Activated T-helper 1 cell treated with anti-CD3 and anti-CD28 coated beads, Interleukin-2, amount 50 U/mL, for 16 hours (primary cell): Measurements from ENCODE around the gene RCOR3.
A peak's percentile ranks its signal among the peaks of the same experiment; 100 is the strongest.
"Not testable (repeated sequence)": the region's sequence is repeated elsewhere in the genome, so short reads cannot be mapped to it uniquely, and the experiment has no call there.

Experiments
- DNase-seq, 2 donors: peaks; one replicate each; pipeline ENCODE4 v3.0.0-alpha.2; 2020; ENCODE audit warnings: low read depth in 1 of 2, low spot score in 1 of 2

Gene RCOR3

GRCh38 chr1:211260141-211261107 lies 1.3 kb downstream of the RCOR3 start:
- DNase-seq = peak; percentile 35 to 46

- no peak for DNase-seq
Observed at GRCh38 chr1:211261229-211261628, 2.1 kb downstream of the RCOR3 start.

GRCh38 chr1:211263022-211263421 lies 3.9 kb downstream of the RCOR3 start:
- not testable (repeated sequence) for DNase-seq

- no peak for DNase-seq
Observed at GRCh38 chr1:211267204-211267857, 8.2 kb downstream of the RCOR3 start.

GRCh38 chr1:211279340-211279739 lies 20.2 kb downstream of the RCOR3 start:
- no peak for DNase-seq

DNA sequence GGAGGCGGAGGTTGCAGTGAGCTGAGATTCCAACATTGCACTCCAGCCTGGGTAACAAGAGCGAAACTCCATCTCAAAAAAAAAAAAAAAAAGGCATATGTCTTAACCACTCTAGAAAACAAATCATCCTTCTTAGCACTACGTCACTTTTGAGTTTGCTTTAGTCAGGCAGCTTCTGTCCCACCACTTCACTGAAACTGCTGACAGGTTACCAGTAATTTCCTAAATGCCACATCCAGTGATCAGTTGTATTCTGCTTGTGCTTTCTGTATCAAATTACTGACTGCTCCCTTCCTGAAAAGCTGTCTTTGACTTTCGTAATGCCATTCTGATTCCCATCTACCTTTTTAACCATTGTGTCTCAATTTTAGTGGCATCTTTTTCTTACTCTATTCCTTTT lies 21.7 kb downstream of the RCOR3 start:
- DNase-seq = no peak

GRCh38 chr1:211281320-211282022 lies 22.3 kb downstream of the RCOR3 start:
- no peak for DNase-seq

DNA sequence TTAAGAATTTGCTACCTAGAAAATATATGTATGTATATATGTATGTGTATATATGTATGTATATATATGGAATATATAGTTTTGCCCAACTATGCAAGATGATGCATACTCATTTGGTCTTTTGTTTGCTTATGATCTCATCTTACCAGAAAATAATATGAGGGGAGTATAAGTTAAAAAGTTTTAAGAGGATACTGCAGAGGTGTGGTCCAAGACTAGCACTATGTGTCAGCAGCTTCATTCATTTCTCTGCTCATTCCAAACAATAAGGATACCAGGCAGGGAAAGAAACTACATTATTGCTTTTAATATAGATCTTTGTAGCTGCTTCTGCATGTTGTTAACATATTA lies 22.8 kb downstream of the RCOR3 start:
- no peak for DNase-seq

- no peak for DNase-seq
Observed at GRCh38 chr1:211285196-211285595, 26.0 kb downstream of the RCOR3 start.

DNA sequence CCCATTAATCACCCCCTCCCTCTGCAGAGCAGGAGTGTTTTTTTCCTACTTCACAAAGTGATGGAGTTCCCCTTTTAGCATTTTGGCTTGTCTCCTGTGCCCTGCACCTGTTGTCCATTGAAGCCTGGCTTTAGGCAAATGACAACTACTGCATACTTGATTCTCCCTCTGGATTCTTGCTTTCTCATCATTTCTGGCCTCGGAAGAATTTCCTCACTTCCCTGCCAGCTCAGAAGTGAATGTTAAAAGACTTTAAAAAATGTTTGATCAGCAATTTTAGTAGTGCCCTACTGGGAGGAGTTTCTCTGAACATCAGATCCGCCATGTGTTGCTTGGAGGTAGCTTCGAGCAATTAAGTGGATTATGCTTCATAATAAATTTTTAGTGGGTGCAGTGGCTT lies 28.1 kb downstream of the RCOR3 start:
- DNase-seq = no peak

DNA sequence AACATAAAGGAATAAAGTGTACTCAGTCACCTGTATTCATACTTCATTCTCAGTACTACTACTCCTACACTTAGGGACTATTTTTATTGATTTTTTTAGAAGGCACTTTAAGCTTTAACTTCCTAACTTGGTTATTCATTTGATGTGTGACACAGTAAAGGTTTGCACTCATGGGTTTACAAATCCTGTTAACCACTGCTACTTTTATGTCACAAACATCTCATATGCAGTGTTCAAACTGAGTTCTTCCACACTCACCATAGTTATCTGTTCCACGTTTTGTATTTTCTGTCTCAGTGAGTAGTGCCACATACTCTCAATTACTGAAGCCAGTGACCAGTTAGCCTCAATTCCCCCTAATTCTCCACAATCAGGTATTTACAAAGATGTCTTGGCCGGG lies 33.2 kb downstream of the RCOR3 start:
- DNase-seq = no peak

DNA sequence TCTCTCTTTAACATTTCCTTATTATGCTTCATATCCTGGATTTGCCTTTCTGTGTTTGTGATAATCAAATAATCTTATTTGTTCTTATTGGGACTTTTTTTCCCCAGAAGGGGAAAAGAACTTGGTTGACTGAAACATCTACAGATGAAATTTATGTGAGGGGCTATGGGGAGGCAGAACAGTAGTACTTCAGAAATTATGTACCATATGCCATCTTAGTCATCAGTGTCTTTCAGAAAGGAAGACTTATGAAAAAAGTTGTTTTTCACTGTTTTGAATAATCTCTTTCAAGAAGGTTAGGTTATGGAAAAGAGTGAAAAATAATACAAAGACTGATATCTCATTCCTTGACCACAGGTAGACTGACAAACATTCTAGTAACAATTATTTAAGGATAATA lies 37.2 kb downstream of the RCOR3 start:
- DNase-seq = no peak

DNA sequence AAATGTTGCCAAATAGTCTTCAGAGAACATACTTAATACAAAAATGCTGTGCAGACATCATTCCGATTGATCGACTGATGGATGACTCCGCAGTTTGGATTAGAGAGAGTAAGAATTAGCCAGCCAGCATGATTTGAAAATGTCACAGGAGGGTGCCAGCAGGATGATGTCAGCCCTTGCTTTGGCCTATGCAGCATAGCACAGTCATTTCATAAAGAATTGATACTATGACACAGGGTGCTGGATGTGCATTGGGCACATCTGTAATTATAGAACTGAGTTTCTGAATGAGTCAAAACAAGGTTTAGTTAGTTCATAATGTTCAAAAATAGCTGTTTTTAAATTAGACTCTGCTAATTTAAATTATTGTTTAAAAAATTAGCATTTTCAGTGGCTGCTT lies 45.9 kb downstream of the RCOR3 start:
- DNase-seq = no peak

- no peak for DNase-seq
Observed at GRCh38 chr1:211309617-211310016, 50.5 kb downstream of the RCOR3 start.

- DNase-seq = no peak
Observed at GRCh38 chr1:211313392-211313791, 54.2 kb downstream of the RCOR3 start.

DNA sequence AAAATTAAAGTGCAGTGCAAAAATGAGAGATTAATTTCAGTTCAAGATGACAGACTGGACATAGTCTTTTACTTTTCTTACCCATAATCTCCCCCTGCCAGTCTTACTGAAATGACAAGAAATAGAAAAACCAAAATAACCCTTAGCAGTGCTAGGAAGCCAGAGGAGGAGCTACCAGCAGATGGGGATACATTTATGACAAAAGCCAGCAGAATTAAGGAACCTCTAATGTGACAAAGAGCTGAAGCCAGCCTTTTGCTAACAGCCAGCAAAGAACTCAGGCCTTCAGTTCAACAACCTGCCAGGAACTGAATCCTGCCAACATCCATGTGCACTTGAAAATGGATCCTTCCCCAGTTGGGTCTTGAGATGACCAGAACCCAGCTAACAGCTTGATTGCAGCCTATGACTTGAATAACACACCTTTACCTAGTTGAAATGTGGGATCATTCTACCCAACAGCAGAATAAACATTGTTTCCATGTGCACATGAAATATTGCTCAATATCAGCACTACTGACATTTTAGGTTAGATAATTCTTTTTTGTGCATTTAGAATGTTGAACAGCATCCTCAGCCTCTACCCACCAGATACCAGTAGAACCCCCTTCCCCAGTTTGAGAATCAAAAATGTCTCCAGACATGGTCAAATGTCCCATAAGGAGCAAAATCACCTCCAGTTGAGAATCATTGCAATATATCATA lies 59.6 kb downstream of the RCOR3 start:
- DNase-seq = no peak

DNA sequence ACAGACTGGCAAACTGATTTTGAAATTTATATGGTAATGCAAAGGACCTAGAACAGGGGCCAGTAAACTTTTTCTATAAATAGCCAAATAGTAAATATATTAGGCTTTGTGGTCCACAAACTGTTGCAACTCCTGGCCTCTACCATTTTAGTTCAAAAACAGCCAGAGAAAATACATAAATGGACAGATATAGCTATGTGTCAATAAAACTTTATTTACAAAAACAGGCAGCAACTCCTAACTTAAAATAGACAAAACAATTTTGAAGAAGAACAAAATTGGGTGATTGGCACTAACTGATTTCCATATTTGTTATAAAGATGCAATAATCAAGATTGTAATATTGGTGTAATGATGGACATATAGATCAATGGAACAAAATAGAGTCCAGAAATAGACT lies 60.7 kb downstream of the RCOR3 start:
- no peak for DNase-seq

DNA sequence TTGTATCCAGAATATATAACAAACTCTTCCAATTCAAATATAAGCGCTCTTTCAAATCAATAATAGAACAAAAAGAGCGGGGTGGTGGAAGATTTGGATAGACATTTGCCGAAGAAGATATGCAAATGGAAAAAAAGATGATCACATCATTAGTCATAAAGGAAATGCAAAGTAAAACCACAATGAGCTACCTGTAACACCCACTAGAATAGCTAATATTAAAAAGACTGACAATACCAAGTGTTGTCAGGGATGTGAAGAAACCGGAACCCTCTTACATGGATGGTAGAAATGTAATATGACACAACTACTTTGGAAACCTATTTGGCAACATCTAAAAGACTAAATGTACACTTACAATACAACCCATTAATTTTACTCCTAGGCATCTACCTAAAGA lies 61.8 kb downstream of the RCOR3 start:
- no peak for DNase-seq

DNA sequence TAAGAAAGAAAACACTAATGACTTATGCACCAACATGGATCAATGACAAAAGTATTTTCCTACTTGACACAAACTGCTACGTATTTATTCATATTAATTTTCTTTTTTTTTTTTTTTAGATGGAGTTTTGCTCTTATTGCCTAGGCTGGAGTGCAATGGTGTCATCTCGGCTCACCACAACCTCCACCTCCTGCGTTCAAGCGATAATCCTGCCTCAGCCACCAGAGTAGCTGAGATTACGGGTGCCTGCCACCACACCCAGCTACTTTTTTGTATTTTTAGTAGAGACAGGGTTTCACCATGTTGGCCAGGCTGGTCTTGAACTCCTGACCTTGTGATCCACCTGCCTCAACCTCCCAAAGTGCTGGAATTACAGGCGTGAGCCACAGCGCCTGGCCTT lies 62.5 kb downstream of the RCOR3 start:
- not testable (repeated sequence) for DNase-seq

DNA sequence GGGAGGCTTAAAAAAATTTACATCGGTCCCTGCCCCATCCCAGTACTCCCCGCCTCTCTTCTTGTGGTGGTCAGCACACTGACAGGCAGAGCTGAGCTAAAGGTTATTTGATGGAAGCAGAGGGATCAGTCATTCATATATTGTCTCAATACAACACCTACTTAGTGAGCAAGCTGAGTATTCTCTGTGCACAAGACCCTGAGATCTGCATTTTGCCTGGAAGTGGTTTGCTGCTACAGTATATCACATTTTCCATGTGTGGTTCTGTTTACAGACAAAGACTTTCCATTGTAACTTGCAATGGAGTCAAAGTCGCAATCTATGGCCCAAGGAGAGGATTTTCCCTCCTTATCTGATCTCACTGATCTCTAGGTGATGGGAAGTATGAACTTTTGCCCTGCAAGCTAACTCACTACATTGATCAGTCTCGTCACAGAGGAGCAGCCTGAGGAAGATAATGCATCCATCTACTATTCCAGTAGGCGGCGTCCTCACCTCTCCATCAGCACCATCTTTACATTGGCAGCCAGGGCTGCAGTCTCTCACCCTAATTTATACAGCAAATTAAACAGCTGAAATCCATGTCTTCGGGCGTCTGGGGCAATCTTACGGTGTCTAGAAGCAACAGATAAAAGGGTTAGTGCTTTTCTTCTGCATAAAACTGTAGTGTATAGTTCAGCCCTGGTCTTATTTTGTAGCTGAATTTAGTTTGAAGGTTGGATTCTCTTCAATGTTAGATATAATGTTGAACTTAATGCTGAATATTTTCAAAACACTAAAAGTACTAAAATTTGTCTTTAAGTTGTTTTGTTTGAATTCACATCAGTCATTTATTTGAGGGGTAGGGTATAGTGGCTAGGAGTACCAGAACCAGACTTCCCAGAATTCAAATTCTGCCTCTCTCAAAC lies 64.2 kb downstream of the RCOR3 start:
- peak in 1 of 2 donors; percentile 33 for DNase-seq
